SK-N-MC (cell line): ENCODE measurements around the gene MCF2L.

Source experiments
- DNase-seq: peaks from one replicate; pipeline ENCODE4 v3.0.0-alpha.2; 2011; ENCODE audit warnings: low read depth, low spot score
- H3K27ac ChIP-seq: fragments of 200-600 bp; sonication (generic); 2 replicates; pipeline ENCODE4 v1.5.1; 2016; ENCODE audit warnings: mixed run types
- H3K36me3 ChIP-seq: fragments of 200-600 bp; sonication (generic); 2 replicates; pipeline ENCODE4 v1.6.1; 2017; ENCODE audit warnings: antibody characterized with exemption, low read length, mixed read lengths; ENCODE audit not compliant: insufficient read depth
- H3K4me3 ChIP-seq: fragments of 200-600 bp; sonication (generic); 2 replicates; pipeline ENCODE4 v1.5.1; 2016
- H3K9ac ChIP-seq: fragments of 200-600 bp; sonication (generic); 2 replicates; pipeline ENCODE4 v1.8.0; 2017; ENCODE audit warnings: mixed run types, mixed read lengths; ENCODE audit not compliant: insufficient read length
- H3K9me3 ChIP-seq: fragments of 200-600 bp; sonication (generic); 2 replicates; pipeline ENCODE4 v1.6.1; 2017; ENCODE audit warnings: low read depth, mild to moderate bottlenecking, antibody characterized with exemption, low read length, moderate library complexity, mixed read lengths
- EZH2 ChIP-seq: fragments of 200-600 bp; sonication (generic); IDR thresholded peaks from one replicate; pipeline ENCODE4 v1.6.1; 2017; ENCODE audit warnings: antibody characterized with exemption
- FOXP2 ChIP-seq: optimal IDR thresholded peaks from 2 replicates; pipeline ENCODE3; 2011; ENCODE audit warnings: mild to moderate bottlenecking, moderate library complexity; ENCODE audit not compliant: insufficient read depth; ENCODE audit errors: extremely low read length, control extremely low read depth
- POLR2AphosphoS5 ChIP-seq: IDR thresholded peaks from 2 replicates; pipeline ENCODE4 v1.6.1; 2012; ENCODE audit warnings: mild to moderate bottlenecking, low read depth, low read length, borderline replicate concordance

Gene MCF2L

GRCh38 chr13:113137691-113138298, 168.8 kb downstream of the MCF2L start:
- no peak for DNase-seq
- TF ChIP-seq FOXP2 = no peak
- no peak for TF ChIP-seq POLR2AphosphoS5
- H3K4me3 ChIP-seq = no peak overlapping the region
- no peaks in the 10 kb centered on the region for H3K9me3 ChIP-seq
- H3K36me3 ChIP-seq = no peaks in the 10 kb centered on the region
- H3K27ac ChIP-seq = no peak overlapping the region
- no peak overlapping the region for H3K9ac ChIP-seq

- no peak overlapping the region for H3K9ac ChIP-seq
Observed at GRCh38 chr13:113138792-113139551, 170.0 kb downstream of the MCF2L start.

GRCh38 chr13:113139577-113139976, 170.6 kb downstream of the MCF2L start:
- Histone ChIP-seq H3K27ac (no peak overlapping the region), H3K36me3 (no peaks in the 10 kb centered on the region), H3K9ac (no peak overlapping the region), H3K4me3 (no peak overlapping the region), H3K9me3 (no peaks in the 10 kb centered on the region)
- TF ChIP-seq FOXP2 = no peak
- TF ChIP-seq POLR2AphosphoS5 = no peak
- no peak for TF ChIP-seq EZH2
- no peak for DNase-seq

More at GRCh38 chr13:113138792-113139551, 170.0 kb downstream of the MCF2L start:
- Histone ChIP-seq H3K4me3 (no peak overlapping the region), H3K36me3 (no peaks in the 10 kb centered on the region), H3K9me3 (no peaks in the 10 kb centered on the region), H3K27ac (no peak overlapping the region)
- DNase-seq = no peak
- TF ChIP-seq FOXP2 = no peak
- TF ChIP-seq POLR2AphosphoS5 = no peak
- no peak for TF ChIP-seq EZH2

GRCh38 chr13:113140677-113141600, 171.9 kb downstream of the MCF2L start:
- DNase-seq = no peak
- H3K36me3 ChIP-seq = no peaks in the 10 kb centered on the region
- no peak overlapping the region for H3K27ac ChIP-seq
- no peak overlapping the region for H3K4me3 ChIP-seq
- H3K9ac ChIP-seq = no peak overlapping the region
- no peaks in the 10 kb centered on the region for H3K9me3 ChIP-seq
- no peak for TF ChIP-seq EZH2

GRCh38 chr13:113141601-113141970, 172.6 kb downstream of the MCF2L start:
- no peak overlapping the region for H3K27ac ChIP-seq
- TF ChIP-seq EZH2 (no peak), FOXP2 (no peak), POLR2AphosphoS5 (no peak)

GRCh38 chr13:113142876-113143275, 173.9 kb downstream of the MCF2L start:
- TF ChIP-seq EZH2 (no peak), POLR2AphosphoS5 (no peak), FOXP2 (no peak)
- no peaks in the 10 kb centered on the region for H3K9me3 ChIP-seq
- no peak overlapping the region for H3K4me3 ChIP-seq
- no peaks in the 10 kb centered on the region for H3K36me3 ChIP-seq
- no peak overlapping the region for H3K9ac ChIP-seq
- no peak for DNase-seq
- H3K27ac ChIP-seq = no peak overlapping the region

More at GRCh38 chr13:113141601-113141970, 172.6 kb downstream of the MCF2L start:
- DNase-seq = no peak
- no peak overlapping the region for H3K9ac ChIP-seq
- no peaks in the 10 kb centered on the region for H3K36me3 ChIP-seq
- H3K9me3 ChIP-seq = no peaks in the 10 kb centered on the region
- no peak overlapping the region for H3K4me3 ChIP-seq

- H3K27ac ChIP-seq = no peak overlapping the region
- H3K9me3 ChIP-seq = no peaks in the 10 kb centered on the region
- TF ChIP-seq POLR2AphosphoS5 (no peak), EZH2 (no peak), FOXP2 (no peak)
- H3K36me3 ChIP-seq = no peaks in the 10 kb centered on the region
- DNase-seq = no peak
- no peak overlapping the region for H3K4me3 ChIP-seq
- H3K9ac ChIP-seq = no peak overlapping the region
Observed at GRCh38 chr13:113143466-113144254, 174.6 kb downstream of the MCF2L start.

- Histone ChIP-seq H3K36me3 (no peaks in the 10 kb centered on the region), H3K9me3 (no peaks in the 10 kb centered on the region), H3K27ac (no peak overlapping the region), H3K9ac (no peak overlapping the region), H3K4me3 (no peak overlapping the region)
- TF ChIP-seq POLR2AphosphoS5 = no peak
- no peak for TF ChIP-seq FOXP2
- no peak for TF ChIP-seq EZH2
- no peak for DNase-seq
Observed at GRCh38 chr13:113144255-113144629, 175.2 kb downstream of the MCF2L start.
